Left lung (tissue), 10 donors: ENCODE measurements around the gene SIPA1L3. TPM values are rescaled to one million over a fixed set of nuclear protein-coding genes. Genes with fewer than 3 reads are reported as not detected.

Source experiments
- ATAC-seq: fragments of 200-7000 bp; cut with Tn5 transposase; one replicate; pipeline ENCODE4 v1.9.1; 2020; ENCODE audit warnings: moderate library complexity
- DNase-seq, 4 donors: peaks; one replicate each; pipeline ENCODE4 v3.0.0-alpha.2; 2013 to 2020
- H3K27ac ChIP-seq, 2 donors: fragments of 200-600 bp; sonication (generic) in 1 of 2; one replicate each; pipeline versions ENCODE4 v1.5.0 to v1.8.0; 2020 to 2021
- H3K27me3 ChIP-seq, 2 donors: fragments of 200-600 bp; sonication (generic) in 1 of 2; one replicate each; pipeline versions ENCODE4 v1.5.0 to v1.8.0; 2020 to 2021
- H3K36me3 ChIP-seq, 2 donors: fragments of 200-600 bp; sonication (generic) in 1 of 2; one replicate each; pipeline versions ENCODE4 v1.5.0 to v1.8.0; 2020 to 2021
- H3K4me1 ChIP-seq, 2 donors: fragments of 200-600 bp; one replicate each; pipeline ENCODE4 v1.8.0; 2021
- H3K4me3 ChIP-seq, 2 donors: fragments of 200-600 bp; sonication (generic) in 1 of 2; one replicate each; pipeline versions ENCODE4 v1.5.0 to v1.8.0; 2020 to 2021; ENCODE audit warnings: mild to moderate bottlenecking in 1 of 2
- H3K9me3 ChIP-seq, 2 donors: fragments of 200-600 bp; sonication (generic) in 1 of 2; one replicate each; pipeline versions ENCODE4 v1.5.0 to v1.8.0; 2020 to 2021
- intact Hi-C, 2 donors: fragments of 100-400 bp; cut with DNase I; formaldehyde crosslinking; loops; one replicate each; pipeline versions ENCODE4 v1.11.2 to v1.14.2; 2022
- polyA plus RNA-seq, 6 donors: library from polyadenylated mRNA; unstranded; fragments of 120-200 nt; gene quantifications; one replicate each; pipeline ENCODE4 v1.2.1, GENCODE V29; 2013; ENCODE audit not compliant: insufficient read length in 6 of 6
- total RNA-seq, 2 donors: library from RNA; stranded (reverse); fragmentation: NEBNext Ultra II Directional; extraction: Animal tissue kit (Norgen Biotek cat#: 25700); gene quantifications; one replicate each; pipeline ENCODE4 v1.2.1, GENCODE V29; 2021
- TF ChIP-seq, protein P1 (sequence below), 2 donors: fragments of 200-600 bp; sonication (generic) in 1 of 2; IDR thresholded peaks; one replicate each; pipeline versions ENCODE4 v1.5.0 to v1.8.0; 2021; ENCODE audit warnings: antibody characterized with exemption in 2 of 2
- donor health status: DM: no; HTN: yes; CAD: no.
- donor health status: DM: no; HTN: no; CAD: no.

Gene SIPA1L3
- total and polyA plus RNA-seq, 8 donors: 22.7 to 59.0 (median 27.4) TPM

GRCh38 chr19:37943480-37943879 is 36.5 kb downstream of the SIPA1L3 start:
- Histone ChIP-seq H3K36me3 (no peaks in the 10 kb centered on the region), H3K4me3 (no peak overlapping the region), H3K4me1 (peaks cover 0 to 4% of the 10 kb centered on the region in 2 donors), H3K27ac (no peak overlapping the region), H3K27me3 (no peaks in the 10 kb centered on the region), H3K9me3 (no peaks in the 10 kb centered on the region)
- intact Hi-C loops: no loop called here
- TF ChIP-seq, protein P1, sequence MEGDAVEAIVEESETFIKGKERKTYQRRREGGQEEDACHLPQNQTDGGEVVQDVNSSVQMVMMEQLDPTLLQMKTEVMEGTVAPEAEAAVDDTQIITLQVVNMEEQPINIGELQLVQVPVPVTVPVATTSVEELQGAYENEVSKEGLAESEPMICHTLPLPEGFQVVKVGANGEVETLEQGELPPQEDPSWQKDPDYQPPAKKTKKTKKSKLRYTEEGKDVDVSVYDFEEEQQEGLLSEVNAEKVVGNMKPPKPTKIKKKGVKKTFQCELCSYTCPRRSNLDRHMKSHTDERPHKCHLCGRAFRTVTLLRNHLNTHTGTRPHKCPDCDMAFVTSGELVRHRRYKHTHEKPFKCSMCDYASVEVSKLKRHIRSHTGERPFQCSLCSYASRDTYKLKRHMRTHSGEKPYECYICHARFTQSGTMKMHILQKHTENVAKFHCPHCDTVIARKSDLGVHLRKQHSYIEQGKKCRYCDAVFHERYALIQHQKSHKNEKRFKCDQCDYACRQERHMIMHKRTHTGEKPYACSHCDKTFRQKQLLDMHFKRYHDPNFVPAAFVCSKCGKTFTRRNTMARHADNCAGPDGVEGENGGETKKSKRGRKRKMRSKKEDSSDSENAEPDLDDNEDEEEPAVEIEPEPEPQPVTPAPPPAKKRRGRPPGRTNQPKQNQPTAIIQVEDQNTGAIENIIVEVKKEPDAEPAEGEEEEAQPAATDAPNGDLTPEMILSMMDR (IDR thresholded peaks at IDR 0.05): no peak
- DNase-seq: no peak
- no peak for ATAC-seq

- TF ChIP-seq, protein P1 (IDR thresholded peaks at IDR 0.05): no peak
- no peak overlapping the region for H3K4me3 ChIP-seq
- no peak overlapping the region for H3K27ac ChIP-seq
- no peaks in the 10 kb centered on the region for H3K27me3 ChIP-seq
- no peak for DNase-seq
- H3K4me1 ChIP-seq: peaks cover 0 to 5% of the 10 kb centered on the region in 2 donors
- H3K9me3 ChIP-seq: no peaks in the 10 kb centered on the region
- ATAC-seq: no peak
- intact Hi-C loops: no loop called here
- H3K36me3 ChIP-seq: no peaks in the 10 kb centered on the region
These were observed 39.1 kb downstream of the SIPA1L3 start for GRCh38 chr19:37946132-37946531.

GRCh38 chr19:37947778-37948177 is 40.8 kb downstream of the SIPA1L3 start:
- Histone ChIP-seq H3K4me1 (peaks cover 0 to 8% of the 10 kb centered on the region in 2 donors), H3K9me3 (no peaks in the 10 kb centered on the region), H3K4me3 (no peak overlapping the region), H3K36me3 (no peaks in the 10 kb centered on the region), H3K27me3 (no peaks in the 10 kb centered on the region), H3K27ac (no peak overlapping the region)
- DNase-seq (no peak), ATAC-seq (no peak)
- intact Hi-C loops: no loop called here
- TF ChIP-seq, protein P1 (IDR thresholded peaks at IDR 0.05): no peak

GRCh38 chr19:37948362-37948761 is 41.4 kb downstream of the SIPA1L3 start:
- Histone ChIP-seq H3K4me1 (peaks cover 0 to 8% of the 10 kb centered on the region in 2 donors), H3K36me3 (no peaks in the 10 kb centered on the region), H3K4me3 (no peak overlapping the region), H3K27me3 (no peaks in the 10 kb centered on the region), H3K27ac (no peak overlapping the region), H3K9me3 (no peaks in the 10 kb centered on the region)
- no peak for DNase-seq
- TF ChIP-seq, protein P1 (IDR thresholded peaks at IDR 0.05): no peak
- peak; percentile 85 for ATAC-seq
- intact Hi-C loops: no loop called here

DNA sequence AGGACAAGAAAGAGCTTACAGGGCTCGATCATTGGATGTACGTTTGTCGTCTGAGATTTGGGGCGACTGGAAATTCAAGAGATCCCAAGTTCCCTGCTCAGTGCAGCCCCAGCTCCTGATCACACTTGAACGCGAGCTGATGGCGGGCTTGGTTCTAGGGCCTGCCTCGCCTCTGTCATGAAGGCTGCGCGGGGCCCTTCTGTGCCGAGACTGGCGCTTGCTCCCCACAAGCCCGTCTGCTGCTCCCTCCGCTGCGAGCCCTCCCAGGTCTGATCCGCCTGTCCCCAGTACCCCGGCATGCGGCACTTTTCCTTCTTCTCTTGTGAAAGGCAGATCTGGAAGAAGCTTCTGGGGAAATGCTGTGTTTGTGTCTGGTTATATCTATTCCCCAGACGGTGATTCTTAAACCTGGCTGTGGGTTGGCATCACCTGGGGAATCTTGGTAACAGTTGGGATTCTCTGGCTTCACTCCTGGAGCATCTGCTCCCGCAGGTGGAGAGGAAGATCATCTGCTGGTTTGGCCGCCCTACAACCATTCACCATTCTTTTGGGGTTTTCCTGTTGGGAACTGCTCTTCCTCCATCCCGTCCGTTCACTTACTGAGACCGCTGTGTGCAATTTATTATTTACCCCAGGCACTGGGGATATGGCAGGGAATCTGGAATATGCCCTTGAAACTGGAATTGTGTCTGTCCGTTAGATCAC is 43.6 kb downstream of the SIPA1L3 start:
- Histone ChIP-seq H3K27me3 (no peaks in the 10 kb centered on the region), H3K36me3 (no peaks in the 10 kb centered on the region), H3K27ac (no peak overlapping the region), H3K4me3 (no peak overlapping the region), H3K9me3 (no peaks in the 10 kb centered on the region), H3K4me1 (peaks cover 0 to 8% of the 10 kb centered on the region in 2 donors)
- TF ChIP-seq, protein P1 (IDR thresholded peaks at IDR 0.05): no peak
- DNase-seq (no peak), ATAC-seq (no peak)
- intact Hi-C loops: no loop called here
